Inflammatory macrophage treated with lipopolysaccharide for 4 hours (primary cell): ENCODE data around the gene GARIN3.
A peak's percentile ranks its signal among the peaks of the same experiment; 100 is the strongest.

ENCODE experiments used
- DNase-seq: peaks from one replicate; pipeline ENCODE4 v3.0.0-alpha.2; 2020

GARIN3 gene

DNA sequence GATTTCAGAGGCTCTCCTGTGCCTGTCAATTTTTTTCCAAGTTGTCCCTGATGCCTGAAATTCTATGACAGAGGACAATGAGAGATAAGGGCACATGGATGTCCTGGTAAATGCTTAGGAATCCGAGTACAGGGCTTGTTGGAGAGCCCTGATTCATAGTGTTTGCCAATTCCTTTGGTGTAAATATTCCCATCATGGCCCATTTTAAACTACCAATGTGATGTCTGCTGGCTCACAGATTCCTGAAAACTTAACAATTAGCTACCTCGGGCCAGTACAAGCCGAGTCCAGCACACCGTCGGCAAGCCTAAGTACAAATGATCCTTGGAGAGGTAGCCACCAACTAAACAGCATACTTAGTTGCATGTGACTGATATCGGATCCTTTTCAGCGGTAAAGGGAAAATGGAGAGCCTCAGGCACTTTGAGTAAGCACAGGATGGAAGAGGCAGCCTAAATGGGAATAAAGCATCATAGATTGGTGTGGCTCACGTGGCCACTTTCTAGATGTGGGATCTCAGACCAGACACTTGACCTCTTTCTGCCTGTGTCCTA lies 18.1 kb upstream of the GARIN3 start:
- no peak for DNase-seq

DNA sequence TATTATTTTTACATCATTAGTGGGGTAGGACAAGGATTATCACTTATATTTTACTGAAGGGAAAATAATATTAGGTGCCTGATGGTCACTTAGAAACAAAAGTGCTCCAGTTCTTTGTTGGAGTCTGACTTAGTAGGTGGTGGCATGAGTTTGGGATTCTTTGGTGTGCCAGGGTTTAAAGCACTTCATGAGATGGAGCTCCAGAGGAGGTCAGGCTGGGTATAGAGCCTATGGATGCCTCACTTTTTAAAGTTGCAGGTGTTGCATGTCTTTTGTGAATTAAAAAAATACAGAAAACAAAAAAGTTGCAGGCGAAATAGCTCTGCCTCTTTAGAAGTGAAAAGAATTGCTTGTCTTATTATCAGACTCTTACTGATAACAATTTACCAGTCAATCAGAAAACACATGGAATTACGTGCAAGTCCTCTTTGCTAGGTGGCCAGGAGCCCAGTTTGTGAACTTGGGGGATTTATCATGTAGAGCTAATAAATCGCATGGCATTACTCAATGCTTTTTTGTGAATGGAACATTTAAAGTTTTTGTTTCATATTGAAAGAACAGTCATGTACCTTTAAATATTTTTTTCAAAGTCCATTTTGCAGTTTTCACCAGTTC lies 16.2 kb upstream of the GARIN3 start:
- no peak for DNase-seq

DNA sequence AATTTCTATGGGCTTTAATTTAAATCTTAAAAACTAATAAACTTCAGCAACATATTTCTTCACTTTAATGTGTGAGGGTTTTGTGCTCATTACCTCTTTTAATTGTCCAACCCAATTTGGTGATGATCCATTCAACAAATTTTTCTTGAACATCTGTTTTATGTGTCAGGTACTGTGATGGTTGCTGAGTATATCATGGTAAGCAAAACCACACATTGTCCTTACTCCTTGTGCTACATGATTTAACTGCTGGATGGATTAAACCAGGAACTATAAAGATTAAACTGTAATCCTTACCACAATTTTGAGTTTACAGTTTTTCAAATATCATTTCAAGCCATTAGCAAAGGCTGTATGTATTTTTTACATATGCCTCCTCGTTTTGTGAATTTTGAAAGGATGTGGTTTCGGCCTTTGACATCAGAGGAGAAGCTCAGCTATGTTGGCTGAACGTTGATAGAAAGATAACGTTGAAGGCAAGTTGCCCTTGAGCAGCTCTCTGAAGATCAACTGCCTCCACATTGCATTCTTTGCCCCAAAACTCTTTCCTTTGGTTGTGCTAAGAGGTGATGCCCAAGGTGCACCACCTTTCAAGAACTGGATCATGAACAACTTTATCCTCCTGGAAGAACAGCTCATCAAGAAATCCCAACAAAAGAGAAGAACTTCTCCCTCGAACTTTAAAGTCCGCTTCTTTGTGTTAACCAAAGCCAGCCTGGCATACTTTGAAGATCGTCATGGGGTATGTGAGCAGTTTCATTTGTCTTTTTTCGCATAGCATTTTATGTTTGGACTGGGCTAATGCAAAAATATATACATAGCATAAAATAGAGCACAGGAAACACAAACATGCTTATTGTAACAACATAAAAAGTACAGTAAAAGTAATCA lies 14.6 kb upstream of the GARIN3 start, which contains the start of gene ITK:
ITK (plus strand) TSS at position 467 of the 891 bp plus-strand sequence; CDS start at position 605, 138 bp downstream.
- DNase-seq: no peak

DNA sequence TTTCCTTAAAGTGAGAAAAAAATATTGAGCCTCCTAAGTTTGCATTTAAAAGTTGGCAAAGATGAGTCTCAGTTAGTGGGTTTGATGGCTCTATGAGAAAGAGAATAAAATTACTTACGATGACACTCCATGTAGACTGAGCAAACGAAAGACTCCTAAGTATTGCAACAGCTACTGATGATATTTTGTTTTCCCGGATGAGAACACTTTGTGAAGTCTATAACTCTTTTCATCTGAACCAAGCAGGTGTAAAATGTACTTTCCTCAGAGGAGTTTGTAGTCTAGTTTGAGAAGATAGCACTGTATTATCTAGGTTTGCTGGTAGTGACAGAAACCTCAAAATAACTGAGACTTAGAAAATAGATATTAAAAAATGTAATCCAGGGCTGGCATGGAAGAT lies 12.9 kb upstream of the GARIN3 start:
- DNase-seq: no peak

DNA sequence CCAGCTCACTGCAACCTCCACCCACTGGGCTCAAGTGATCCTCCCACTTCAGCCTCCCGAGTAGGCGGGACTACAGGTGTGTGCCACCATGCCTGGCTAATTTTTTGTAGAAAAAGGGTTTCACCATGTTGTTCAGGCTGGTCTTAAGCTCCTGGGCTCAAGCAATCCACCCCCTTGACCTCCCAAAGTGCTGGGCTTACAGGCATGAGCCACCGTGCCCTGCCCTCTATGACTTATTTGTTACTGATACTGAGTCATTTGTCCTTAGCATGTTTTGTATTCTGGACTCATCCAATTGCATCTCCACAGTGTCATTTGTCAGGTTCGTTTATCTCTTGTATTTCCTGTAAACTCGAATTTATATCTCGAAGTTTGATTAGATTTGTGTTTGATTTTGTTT lies 11.9 kb upstream of the GARIN3 start:
- peak; percentile 3 for DNase-seq

DNA sequence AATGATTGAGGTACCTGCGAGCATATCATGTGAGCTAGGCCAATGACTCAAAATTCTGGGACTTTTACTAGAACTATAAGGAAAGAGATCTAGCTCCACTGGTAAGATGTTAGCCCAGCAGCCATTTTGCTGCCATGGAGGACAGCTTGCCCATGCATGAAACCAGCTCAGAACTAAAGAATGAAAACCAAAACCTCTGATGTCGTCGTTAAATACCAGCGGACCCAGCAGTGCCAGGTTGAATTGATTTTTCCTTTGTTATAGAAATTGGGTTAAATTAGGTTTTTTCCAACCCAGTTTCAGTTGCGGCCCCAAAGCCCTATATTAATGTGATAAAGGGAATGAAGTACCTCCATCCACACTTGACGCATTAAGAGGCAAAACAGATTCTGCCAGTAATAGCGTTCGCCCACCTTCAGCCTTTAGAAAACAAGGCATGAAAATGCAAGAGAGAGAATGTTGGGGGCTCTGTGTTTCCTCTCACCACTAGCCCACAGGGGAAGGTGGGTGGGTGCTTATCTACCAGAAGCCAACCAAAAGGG lies 9.1 kb upstream of the GARIN3 start:
- no peak for DNase-seq

DNA sequence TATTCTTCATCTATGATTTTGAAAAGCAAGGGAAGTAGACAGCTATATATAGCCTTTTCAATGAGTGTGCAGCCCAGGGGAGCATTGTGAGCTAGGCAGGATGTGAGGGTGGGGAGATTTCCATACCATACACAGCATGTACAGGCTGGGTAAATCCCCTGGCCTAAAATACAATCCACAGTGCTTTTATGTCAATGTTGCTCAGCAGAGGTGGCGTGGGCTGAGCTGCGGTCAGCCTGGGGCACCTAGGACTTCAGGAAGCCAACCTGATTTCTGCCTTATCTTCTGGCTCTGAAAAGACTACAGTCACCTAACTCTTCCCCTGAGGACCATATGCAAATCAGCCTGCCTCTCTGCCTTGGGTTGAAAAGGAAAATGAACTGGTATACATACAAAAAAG lies 6.3 kb upstream of the GARIN3 start:
- no peak for DNase-seq

DNA sequence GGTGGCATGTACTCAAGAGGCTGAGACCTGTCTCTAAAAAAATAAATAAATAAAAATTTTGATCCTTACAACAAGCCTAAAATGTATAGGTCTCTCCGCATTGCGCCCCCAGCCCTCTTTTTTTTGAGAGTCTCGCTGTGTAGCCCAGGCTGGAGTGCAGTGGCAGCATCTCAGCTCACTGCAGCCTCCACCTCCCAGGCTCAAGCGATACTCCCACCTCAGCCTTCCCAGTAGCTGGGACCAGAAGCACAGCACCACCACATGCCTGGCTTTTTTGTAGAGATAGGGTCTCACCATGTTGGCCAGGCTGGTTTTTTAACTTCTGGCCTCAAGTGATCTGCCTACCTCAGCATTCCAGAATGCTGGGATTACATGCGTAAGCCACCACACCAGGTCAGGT lies 2.2 kb upstream of the GARIN3 start:
- DNase-seq: no peak

DNA sequence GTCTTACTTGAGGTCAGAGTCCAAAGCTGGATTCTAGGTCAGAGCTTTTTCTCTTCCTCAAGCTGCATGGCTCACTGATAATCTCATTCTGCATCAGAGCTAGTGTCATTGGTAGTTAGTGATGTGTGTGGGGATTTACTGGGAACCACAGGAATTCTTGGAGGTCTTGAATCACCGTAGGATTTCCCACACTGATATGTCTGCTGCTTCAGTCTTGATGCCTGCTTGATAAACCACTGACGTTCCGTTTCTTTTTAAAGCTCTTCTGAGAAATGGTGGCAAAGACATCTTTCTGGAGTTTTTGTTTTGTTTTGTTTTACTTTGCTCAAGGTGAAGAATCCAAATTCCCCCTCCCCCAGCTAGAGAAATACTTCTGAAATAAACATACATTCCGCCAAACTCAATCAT lies 1.2 kb upstream of the GARIN3 start:
- no peak for DNase-seq

DNA sequence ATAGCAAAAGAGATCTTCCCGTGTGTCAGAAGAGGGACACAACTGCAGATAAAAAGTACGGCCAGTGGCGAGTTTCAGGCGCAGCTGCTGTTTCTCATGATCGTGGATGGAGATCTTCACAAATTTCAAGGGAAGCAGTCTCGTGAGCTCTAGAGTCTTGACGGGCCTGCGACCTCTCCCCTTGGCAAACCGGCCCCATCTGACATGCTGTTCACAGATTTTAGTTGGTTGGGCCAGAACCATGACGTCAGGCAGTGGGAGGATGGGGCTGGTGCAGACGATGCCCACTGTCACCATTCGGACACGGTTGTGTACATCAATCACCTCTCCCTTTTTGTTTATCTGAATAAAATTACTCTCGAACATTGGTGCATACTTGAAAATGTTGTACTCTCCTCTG lies 396 bp downstream of the GARIN3 start:
- DNase-seq: no peak

DNA sequence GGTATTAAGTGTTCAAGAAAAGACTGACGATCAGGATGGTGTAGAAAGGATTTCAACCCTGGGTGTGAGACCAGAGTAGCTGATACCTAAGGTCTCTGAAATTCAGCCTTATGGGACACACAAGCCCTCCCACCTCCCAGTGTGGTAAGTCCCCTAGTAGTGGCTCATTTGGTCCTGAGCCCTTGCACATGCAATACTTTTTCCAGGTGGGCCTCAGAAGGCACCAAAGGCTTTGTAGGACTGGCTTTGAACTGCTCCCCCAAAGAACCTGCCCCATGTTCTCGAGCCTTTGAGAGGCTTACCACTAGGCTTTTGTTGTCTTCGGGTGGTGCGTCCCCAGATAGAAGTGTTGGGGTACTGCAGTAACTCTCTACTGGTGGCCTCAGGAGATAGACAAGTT lies 803 bp downstream of the GARIN3 start:
- DNase-seq: no peak

DNA sequence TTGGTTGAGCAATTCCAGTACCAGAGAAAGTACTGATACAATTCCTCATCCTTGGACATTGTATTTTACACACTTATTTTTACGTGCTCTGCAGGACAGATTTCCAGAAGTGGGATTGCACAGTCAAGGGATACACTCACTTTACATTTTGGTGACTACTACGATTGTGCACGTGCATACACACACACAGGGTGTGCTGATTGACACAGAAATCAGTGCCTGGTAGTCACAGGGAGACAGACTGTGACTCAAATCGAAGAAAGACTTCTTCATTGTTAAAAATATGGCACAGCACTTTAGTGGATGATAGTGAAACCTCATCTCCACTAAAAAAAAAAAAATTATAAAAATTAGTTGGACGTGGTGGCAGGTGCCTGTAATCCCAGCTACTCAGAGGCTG lies 1.5 kb downstream of the GARIN3 start:
- no peak for DNase-seq

DNA sequence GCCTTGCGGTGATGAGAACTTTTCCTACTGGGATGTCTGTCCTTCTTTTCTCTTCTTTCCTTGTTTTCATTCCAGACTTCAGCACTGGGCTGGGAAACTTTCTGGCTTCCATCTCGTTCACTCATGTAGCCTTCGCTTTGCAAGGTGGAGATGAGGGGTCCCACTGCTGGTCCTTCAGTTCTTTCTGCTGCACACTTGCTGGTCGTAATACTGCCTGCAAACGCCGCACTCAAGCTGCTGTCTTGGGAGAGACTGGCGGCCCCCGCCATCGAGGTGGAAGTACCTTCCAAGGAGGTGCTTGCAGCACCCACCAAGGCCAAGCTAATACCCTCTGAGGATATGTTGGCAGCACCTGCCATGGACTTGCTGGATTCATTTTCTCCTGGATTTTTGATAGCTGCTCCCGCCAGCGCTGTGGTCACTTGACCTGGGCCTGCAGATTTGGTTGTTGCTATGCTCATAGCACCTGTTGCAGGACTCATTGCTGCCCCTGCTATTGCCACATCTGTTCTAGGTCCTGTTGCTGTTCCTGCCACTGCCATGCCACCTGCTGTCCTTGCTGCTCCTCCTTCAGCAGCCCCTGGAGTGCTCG lies 3.0 kb downstream of the GARIN3 start:
- no peak for DNase-seq

DNA sequence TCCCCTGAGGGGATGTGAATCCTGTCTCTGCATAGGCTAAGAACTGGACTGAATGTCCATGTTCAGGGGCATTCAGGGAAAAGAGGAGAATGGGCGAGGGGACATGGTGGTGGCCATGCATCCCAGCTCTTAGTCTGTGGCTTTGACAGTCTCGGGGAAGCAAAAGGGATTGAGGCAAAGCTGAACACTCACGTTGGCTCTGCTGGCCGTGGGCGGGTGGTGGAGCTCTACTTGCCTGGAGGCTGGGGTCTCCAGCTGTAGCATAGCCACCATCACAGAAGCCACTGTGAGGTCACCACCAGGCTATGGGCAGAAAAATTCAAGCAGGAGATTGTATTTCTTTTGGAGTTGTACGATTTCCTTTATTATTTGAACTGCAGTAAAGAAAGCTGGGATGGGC lies 4.1 kb downstream of the GARIN3 start:
- no peak for DNase-seq

DNA sequence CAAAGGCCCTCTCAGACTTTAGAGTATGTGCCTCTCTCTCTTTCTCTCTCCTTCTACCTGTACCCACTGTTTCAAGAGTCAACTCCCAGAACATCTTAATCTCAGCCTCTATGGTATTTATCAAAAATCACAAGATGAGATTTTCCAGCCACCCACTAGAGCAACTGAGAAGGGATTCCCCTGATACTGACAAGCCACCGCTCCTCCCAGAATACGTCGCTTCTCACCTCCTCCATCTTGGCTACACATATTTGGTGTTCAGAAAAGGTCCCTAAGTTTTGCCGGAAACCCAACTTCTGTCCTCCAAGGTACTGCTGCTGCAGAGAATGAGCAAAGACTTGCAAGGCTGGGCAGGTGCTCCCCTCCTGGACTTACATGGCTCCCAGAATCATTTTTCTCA lies 6.1 kb downstream of the GARIN3 start:
- no peak for DNase-seq

DNA sequence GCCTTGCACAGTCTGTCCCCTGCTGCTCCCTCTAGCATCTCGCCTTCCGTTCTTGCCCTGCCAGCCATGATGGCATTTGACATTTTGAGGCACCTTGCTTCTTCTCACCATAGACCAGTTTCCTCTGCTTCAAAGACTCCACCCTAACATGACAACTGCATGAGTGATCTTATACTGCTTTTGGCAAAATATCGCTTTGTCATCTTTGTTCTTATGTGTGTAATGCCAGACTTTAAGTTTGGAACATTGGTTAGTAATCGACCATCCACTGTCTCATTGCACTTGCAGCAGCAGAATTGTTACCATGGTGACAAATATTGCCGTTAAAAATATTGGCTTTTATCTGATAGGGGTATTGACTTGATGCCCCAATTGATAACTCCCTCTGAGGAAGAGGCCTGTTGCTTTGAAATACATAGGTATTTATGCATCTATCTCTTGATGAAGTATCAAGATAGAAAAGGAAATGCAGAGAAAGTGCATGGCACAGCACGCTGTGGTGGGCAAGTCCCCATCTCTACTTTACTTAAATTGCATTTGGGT lies 6.8 kb downstream of the GARIN3 start:
- no peak for DNase-seq

DNA sequence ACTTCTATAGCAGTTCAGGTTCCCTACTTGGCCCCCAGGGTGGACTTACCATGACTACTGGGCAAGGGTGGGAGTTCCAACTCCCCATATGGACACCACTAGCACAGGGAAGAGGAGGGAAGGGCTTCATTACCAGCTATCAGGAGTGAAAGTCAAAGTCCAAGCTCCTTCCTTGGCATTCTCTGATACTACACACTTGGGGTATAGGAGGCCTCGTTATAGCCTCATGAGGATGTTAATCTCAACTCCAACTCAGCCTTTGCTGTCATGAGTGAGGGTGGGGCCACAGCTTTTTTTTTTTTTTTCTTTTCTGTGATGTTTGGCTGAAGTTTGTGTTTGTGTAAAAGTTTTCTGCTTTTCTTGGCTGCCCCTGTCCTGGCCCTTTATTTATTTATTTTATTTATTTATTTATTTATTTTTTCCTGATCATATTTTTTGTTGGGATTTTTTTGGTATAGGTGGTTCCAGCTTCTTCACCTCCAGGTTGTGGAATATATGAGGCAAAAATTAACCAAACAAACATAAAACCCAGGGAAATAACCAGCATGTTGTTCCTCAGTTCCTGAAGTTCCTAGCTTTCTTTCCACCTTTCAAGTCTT lies 8.7 kb downstream of the GARIN3 start:
- DNase-seq: no peak

DNA sequence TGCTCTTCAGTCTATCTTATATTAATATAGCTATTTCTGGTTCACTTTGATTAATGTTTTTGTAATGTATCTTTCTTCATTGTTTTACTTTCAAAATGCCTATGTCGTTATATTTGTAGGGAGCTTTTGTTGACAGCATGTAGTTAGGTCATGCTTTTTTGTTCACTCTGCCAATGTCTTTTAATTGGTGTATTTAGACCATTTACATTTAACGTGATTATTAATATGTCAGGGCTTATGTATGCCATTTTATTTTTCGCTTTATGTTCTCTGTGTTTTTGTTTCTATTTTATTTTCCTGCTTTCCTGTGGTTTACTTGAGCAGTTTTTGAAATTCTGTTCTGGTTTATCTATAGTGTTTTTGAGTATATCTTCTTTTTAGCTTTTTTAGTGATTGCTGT lies 10.8 kb downstream of the GARIN3 start:
- DNase-seq: no peak

DNA sequence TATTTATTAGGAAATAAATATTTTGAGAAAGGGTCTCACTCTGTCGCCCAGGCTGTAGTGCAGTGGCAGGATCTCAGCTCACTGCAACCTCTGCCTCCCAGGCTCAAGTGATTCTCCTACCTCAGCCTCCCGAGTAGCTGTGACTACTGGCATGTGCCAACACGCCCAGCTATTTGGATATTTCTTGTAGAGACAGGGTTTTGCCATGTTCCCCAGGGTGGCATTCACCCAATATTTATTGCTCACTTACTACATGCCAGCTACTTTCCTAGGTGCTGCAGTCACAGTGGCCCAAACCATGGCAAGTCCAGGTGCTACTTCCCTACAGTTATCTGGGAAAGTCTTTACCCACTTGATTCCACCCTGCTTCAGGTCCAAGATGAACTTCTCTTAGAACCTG lies 15.1 kb downstream of the GARIN3 start:
- DNase-seq: no peak

DNA sequence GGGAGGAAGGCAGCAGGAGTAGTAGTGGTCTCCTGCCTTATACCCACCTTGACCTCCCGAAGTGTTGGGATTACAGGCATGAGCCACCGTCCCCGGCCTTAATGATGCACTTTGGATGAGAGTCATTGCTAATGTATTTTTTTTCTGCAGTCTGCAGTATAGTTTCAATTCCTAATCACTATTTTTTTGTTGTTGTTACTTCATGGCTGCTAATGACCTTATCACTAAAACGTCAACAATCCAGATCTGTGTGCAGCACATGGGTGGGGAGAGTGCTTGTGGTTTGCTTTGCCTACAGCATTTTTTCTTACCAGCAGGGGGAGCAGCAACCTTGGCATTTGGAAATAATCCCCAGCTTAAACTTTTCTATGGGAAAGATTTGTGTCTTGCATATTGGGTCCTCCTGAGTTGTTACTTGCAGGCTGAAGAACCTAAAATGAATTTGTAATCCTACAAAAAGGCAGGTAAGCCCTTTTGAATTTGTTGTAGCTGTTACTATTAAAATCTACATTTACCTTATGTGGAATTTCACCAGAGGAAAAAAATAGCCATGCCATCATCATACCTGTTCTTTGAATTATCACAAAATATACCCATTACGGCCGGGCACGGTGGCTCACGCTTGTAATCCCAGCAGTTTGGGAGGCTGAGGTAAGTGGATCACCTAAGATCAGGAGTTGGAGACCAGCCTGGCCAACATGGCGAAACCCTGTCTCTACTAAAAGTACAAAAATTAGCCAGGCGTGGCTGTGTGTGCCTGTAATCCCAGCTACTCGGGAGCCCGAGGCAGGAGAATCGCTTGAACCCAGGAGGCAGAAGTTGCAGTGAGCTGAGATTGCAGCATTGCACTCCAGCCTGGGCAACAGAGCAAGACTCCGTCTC lies 17.1 kb downstream of the GARIN3 start:
- peak; percentile 74 for DNase-seq

DNA sequence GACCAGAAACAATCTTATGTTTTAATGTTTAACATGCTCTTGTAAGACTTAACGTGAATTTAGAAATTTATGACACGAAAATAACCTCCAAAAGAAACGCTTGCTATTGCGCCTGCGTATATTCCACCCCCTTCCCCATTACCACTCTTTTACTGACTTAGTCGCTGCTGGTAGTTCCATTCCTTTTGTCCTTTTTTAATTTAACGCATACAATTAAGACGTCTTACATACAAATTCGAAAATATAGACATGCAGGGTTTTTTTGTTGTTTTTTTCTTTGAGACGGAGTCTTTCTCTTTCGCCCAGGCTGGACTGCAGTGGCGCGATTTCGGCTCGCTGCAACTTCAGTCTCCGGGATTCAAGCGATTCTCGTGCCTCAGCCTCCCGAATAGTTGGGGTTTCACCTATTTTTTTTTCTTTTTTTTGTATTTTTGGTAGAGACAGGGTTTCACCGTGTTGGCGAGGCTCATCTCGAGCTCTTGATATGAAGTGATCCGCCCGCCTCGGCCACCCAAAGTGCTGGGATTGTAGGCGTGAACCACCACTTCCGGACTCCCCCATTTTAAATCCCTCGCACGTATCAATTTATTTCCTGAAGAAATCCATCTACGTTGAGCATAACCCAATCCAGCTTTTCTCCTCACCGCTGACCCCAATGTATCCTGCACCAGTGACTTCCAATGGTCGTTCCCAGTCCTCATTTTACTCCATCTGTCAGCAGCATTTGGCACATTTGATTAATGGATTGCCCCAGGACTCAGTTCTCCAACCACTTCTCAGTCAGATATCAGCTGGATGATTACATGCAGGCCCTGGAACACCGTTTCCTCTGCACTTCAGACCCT lies 22.7 kb downstream of the GARIN3 start:
- DNase-seq: no peak
